Neural crest cell (in vitro differentiated cells): Measurements from ENCODE around the gene ARSK. TPM values are rescaled to one million over a fixed set of nuclear protein-coding genes. Genes with fewer than 3 reads are reported as not detected.

Experiments used
- DNase-seq: peaks from one replicate; pipeline ENCODE4 v3.0.0; 2021; ENCODE audit warnings: low read depth, mixed read lengths, low spot score
- H3K27ac Mint-ChIP-seq: one replicate; pipeline ENCODE4 v1.8.0; 2021; ENCODE audit warnings: mild to moderate bottlenecking, mixed read lengths; ENCODE audit not compliant: unreplicated experiment
- H3K27me3 Mint-ChIP-seq: 2 replicates; pipeline ENCODE4 v1.8.0; 2021; ENCODE audit warnings: low read depth, mild to moderate bottlenecking, mixed read lengths
- H3K36me3 Mint-ChIP-seq: 2 replicates; pipeline ENCODE4 v1.8.0; 2021; ENCODE audit warnings: low read depth, mild to moderate bottlenecking, mixed read lengths
- H3K4me1 Mint-ChIP-seq: 2 replicates; pipeline ENCODE4 v1.8.0; 2021; ENCODE audit warnings: mixed read lengths
- H3K4me3 Mint-ChIP-seq: one replicate; pipeline ENCODE4 v1.8.0; 2021; ENCODE audit warnings: mild to moderate bottlenecking, mixed read lengths
- H3K9me3 Mint-ChIP-seq: 2 replicates; pipeline ENCODE4 v1.8.0; 2021; ENCODE audit warnings: mixed read lengths
- total RNA-seq: library from RNA; stranded (reverse); gene quantifications from 2 replicates; pipeline ENCODE4 v1.2.1, GENCODE V29; 2021
- TF ChIP-seq, protein P1 (sequence below): fragments of 200-600 bp; sonication (generic); conservative IDR thresholded peaks from 2 replicates; pipeline ENCODE4 v1.5.0; 2021; ENCODE audit warnings: antibody characterized with exemption, mild to moderate bottlenecking

Gene ARSK
- total RNA-seq, 1 donor from 2014 or later, result 8.9 TPM

DNA sequence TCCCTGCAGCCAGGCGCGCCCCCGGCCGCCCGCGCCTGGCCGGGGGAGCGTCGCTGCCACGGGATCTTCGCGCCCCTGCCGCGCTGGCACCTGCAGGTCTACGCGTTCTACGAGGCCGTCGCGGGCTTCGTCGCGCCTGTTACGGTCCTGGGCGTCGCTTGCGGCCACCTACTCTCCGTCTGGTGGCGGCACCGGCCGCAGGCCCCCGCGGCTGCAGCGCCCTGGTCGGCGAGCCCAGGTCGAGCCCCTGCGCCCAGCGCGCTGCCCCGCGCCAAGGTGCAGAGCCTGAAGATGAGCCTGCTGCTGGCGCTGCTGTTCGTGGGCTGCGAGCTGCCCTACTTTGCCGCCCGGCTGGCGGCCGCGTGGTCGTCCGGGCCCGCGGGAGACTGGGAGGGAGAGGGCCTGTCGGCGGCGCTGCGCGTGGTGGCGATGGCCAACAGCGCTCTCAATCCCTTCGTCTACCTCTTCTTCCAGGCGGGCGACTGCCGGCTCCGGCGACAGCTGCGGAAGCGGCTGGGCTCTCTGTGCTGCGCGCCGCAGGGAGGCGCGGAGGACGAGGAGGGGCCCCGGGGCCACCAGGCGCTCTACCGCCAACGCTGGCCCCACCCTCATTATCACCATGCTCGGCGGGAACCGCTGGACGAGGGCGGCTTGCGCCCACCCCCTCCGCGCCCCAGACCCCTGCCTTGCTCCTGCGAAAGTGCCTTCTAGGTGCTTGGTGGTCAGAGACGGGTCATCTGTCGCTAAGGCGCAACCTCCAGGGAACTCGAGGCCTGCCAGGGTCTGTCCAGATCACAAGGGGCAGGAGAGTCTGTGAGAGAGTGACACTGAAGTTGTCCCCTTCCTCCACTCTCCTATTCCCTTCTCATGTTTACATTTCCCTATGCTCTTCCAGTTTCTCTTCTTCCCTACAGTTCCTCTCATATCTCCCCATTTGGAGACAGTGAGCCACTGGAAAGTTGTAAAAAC, 66.3 kb downstream of the ARSK start:
- Mint-ChIP-seq H3K36me3 (peaks cover 2% of the 10 kb centered on the region), H3K27ac (no peak overlapping the region), H3K4me1 (peaks cover 13% of the 10 kb centered on the region), H3K4me3 (peak overlapping the region; percentile 86), H3K9me3 (no peaks in the 10 kb centered on the region), H3K27me3 (peaks cover 63% of the 10 kb centered on the region)
- DNase-seq, result peak; percentile 41
- TF ChIP-seq, protein P1, sequence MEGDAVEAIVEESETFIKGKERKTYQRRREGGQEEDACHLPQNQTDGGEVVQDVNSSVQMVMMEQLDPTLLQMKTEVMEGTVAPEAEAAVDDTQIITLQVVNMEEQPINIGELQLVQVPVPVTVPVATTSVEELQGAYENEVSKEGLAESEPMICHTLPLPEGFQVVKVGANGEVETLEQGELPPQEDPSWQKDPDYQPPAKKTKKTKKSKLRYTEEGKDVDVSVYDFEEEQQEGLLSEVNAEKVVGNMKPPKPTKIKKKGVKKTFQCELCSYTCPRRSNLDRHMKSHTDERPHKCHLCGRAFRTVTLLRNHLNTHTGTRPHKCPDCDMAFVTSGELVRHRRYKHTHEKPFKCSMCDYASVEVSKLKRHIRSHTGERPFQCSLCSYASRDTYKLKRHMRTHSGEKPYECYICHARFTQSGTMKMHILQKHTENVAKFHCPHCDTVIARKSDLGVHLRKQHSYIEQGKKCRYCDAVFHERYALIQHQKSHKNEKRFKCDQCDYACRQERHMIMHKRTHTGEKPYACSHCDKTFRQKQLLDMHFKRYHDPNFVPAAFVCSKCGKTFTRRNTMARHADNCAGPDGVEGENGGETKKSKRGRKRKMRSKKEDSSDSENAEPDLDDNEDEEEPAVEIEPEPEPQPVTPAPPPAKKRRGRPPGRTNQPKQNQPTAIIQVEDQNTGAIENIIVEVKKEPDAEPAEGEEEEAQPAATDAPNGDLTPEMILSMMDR, result no peak

DNA sequence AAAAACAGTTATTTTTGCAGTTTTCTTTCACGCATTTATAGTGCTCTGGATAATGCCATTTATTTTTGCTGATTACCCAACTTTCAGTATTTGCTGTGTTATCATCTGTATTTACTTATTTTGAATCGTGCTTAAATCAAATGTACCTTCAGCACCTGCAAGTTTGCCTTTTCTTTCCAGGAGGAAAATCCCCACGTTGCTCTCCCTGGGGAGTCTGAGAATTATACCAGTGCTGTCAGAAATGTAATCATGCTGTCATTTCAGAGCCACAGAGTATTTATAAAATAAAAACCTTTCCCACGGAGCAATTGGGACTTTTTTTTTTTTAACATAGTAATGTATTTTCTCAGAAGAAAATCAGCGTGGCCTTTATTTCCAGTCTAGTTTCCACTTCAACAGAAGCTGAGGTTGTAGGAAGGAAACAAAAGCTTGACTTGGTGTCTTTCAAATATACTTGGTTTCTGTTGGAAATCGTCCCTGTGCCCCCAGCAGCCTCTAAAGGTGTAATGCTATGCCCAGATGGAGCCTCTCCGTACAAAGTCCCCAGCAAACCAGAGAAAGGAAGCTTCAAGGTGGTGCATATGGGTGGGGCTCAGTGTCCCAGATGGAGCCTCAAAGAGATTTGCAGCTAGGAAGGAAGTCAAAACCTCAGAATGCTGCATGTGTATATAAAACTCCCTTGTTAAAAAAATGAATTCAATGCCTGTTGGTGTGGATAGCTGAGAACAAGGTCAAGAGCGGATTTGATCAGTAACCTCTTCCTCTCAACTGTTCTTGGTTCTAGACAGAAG, 67.1 kb downstream of the ARSK start:
- Mint-ChIP-seq H3K4me1 (peaks cover 13% of the 10 kb centered on the region), H3K4me3 (peak overlapping the region; percentile 86), H3K27ac (no peak overlapping the region), H3K9me3 (no peaks in the 10 kb centered on the region), H3K27me3 (peaks cover 64% of the 10 kb centered on the region), H3K36me3 (peaks cover 2% of the 10 kb centered on the region)
- DNase-seq, result no peak
- TF ChIP-seq, protein P1, result no peak

DNA sequence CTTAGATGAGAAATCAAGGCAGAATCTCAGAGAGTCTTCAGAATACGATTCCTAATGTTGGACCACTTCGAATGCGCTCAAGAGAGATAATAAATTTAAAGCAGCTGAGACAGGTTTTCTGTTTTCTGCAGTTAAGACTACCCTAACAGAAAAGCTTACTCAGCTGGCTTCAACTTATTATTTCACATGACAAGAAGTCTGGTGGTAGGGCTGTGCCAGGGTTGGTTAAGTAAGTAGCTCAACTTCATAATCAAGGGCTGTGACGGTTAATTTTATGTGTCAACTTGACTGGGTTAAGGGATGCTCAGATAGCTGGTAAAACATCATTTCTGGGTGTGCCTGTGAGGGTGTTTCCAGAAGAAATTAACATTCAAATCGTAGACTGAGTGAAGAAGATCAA, 68.8 kb downstream of the ARSK start:
- Mint-ChIP-seq H3K4me3 (no peak overlapping the region), H3K27ac (no peak overlapping the region), H3K4me1 (peaks cover 13% of the 10 kb centered on the region), H3K9me3 (peaks cover 5% of the 10 kb centered on the region), H3K27me3 (peaks cover 53% of the 10 kb centered on the region), H3K36me3 (no peaks in the 10 kb centered on the region)
- TF ChIP-seq, protein P1, result no peak
- no peak for DNase-seq

DNA sequence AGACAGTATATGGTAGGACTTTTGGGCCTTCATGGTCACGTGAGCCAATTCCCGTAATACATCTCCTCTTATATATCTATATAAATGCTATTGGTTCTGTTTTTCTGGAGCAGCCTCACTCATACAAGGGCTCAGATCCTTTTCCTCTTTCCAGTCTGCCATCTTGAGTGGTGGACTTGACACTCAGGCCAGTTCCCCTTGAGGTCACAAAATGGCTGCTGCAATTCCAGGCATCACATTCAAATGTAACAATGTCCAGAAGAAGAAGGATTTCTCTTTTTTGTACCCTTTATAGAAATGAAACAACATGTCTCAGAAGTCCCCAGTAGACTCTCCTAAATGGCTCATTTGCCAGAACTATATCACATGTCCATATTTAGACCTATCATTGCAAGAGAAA, 69.5 kb downstream of the ARSK start:
- no peak for DNase-seq
- Mint-ChIP-seq H3K36me3 (no peaks in the 10 kb centered on the region), H3K27ac (no peak overlapping the region), H3K4me1 (peaks cover 12% of the 10 kb centered on the region), H3K4me3 (no peak overlapping the region), H3K9me3 (peaks cover 9% of the 10 kb centered on the region), H3K27me3 (peaks cover 46% of the 10 kb centered on the region)
- TF ChIP-seq, protein P1, result no peak

DNA sequence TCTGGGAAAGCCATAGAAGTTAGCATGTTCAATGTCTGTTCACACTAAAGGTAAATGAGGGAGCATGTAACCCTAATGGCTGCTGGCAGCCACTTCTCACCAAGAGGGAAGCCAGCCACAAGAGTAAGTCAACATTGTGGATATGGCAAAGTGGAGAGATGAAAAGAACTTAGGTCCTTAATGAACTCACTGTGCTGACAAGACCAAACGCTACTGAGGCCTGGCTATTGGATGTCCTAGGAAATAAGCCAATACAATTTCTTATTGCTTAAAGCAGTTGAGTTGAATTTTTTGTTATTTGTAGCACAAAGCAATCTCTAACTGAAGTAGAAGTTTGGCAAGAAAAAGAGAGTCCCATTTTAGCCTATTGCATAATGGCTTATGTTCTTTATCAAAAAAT, 71.8 kb downstream of the ARSK start:
- TF ChIP-seq, protein P1, result no peak
- peaks cover 1% of the 10 kb centered on the region for H3K4me1 Mint-ChIP-seq

More for the DNA sequence above, 71.8 kb downstream of the ARSK start:
- no peak overlapping the region for H3K4me3 Mint-ChIP-seq
- peaks cover 10% of the 10 kb centered on the region for H3K9me3 Mint-ChIP-seq
- H3K36me3 Mint-ChIP-seq, result no peaks in the 10 kb centered on the region
- H3K27ac Mint-ChIP-seq, result no peak overlapping the region
- no peak for DNase-seq
- peaks cover 33% of the 10 kb centered on the region for H3K27me3 Mint-ChIP-seq
